ENCODE results near the gene ZNF648. TPM values are rescaled to one million over a fixed set of nuclear protein-coding genes. Genes with fewer than 3 reads are reported as not detected.

Gene ZNF648
- total RNA-seq, 1 donor from 2014 or later: not detected

GRCh38 chr1:182071924-182072323, 10.4 kb upstream of the ZNF648 start:
- no peak overlapping the region for H3K27ac Mint-ChIP-seq (ENCODE audit: unreplicated experiment)
- H3K9me3 Mint-ChIP-seq (ENCODE audit: low read depth): no peaks in the 10 kb centered on the region
- H3K4me1 Mint-ChIP-seq (ENCODE audit: low read depth): no peaks in the 10 kb centered on the region
- TF ChIP-seq, protein P1, sequence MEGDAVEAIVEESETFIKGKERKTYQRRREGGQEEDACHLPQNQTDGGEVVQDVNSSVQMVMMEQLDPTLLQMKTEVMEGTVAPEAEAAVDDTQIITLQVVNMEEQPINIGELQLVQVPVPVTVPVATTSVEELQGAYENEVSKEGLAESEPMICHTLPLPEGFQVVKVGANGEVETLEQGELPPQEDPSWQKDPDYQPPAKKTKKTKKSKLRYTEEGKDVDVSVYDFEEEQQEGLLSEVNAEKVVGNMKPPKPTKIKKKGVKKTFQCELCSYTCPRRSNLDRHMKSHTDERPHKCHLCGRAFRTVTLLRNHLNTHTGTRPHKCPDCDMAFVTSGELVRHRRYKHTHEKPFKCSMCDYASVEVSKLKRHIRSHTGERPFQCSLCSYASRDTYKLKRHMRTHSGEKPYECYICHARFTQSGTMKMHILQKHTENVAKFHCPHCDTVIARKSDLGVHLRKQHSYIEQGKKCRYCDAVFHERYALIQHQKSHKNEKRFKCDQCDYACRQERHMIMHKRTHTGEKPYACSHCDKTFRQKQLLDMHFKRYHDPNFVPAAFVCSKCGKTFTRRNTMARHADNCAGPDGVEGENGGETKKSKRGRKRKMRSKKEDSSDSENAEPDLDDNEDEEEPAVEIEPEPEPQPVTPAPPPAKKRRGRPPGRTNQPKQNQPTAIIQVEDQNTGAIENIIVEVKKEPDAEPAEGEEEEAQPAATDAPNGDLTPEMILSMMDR (IDR thresholded peaks at IDR 0.05): no peak
- H3K4me3 Mint-ChIP-seq (ENCODE audit: unreplicated experiment): no peak overlapping the region
- peaks cover 16% of the 10 kb centered on the region for H3K27me3 Mint-ChIP-seq (ENCODE audit: low read depth)
- no peak for DNase-seq (ENCODE audit: low spot score)
- H3K36me3 Mint-ChIP-seq (ENCODE audit: low read depth): no peaks in the 10 kb centered on the region

- Mint-ChIP-seq H3K27me3 (ENCODE audit: low read depth) (peaks cover 18% of the 10 kb centered on the region), H3K4me3 (ENCODE audit: unreplicated experiment) (no peak overlapping the region), H3K36me3 (ENCODE audit: low read depth) (no peaks in the 10 kb centered on the region), H3K4me1 (ENCODE audit: low read depth) (no peaks in the 10 kb centered on the region), H3K27ac (ENCODE audit: unreplicated experiment) (no peak overlapping the region), H3K9me3 (ENCODE audit: low read depth) (peaks cover 4% of the 10 kb centered on the region)
- TF ChIP-seq, protein P1 (IDR thresholded peaks at IDR 0.05): peak; percentile 79
- DNase-seq (ENCODE audit: low spot score): no peak
Observed at GRCh38 chr1:182069028-182069466, 7.5 kb upstream of the ZNF648 start.

DNA sequence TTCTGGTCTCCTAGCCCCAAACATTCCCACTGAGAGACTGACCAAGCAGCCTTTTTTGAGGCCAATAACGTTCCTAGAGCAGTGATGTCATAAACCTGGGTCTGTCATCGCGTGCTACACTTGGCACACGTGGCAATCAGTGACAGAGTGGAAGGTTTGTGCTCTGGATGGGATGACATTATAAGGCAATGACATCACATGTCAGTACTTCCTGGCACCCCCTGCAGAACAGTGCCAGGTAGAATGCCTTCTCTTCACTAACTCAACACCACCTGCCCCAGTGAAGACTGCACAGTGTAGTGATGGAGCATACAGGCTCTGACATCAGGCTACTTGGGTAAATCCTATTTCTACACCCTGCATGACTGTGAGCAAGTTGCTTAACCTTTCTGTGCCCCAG, 5.4 kb upstream of the ZNF648 start:
- TF ChIP-seq, protein P1 (IDR thresholded peaks at IDR 0.05): no peak
- H3K27me3 Mint-ChIP-seq (ENCODE audit: low read depth): peaks cover 18% of the 10 kb centered on the region
- DNase-seq (ENCODE audit: low spot score): no peak
- H3K36me3 Mint-ChIP-seq (ENCODE audit: low read depth): no peaks in the 10 kb centered on the region
- H3K4me3 Mint-ChIP-seq (ENCODE audit: unreplicated experiment): no peak overlapping the region
- no peaks in the 10 kb centered on the region for H3K4me1 Mint-ChIP-seq (ENCODE audit: low read depth)
- H3K9me3 Mint-ChIP-seq (ENCODE audit: low read depth): peaks cover 13% of the 10 kb centered on the region
- no peak overlapping the region for H3K27ac Mint-ChIP-seq (ENCODE audit: unreplicated experiment)

- TF ChIP-seq, protein P1 (IDR thresholded peaks at IDR 0.05): no peak
- peaks cover 26% of the 10 kb centered on the region for H3K27me3 Mint-ChIP-seq (ENCODE audit: low read depth)
- no peak overlapping the region for H3K4me3 Mint-ChIP-seq (ENCODE audit: unreplicated experiment)
- no peak overlapping the region for H3K27ac Mint-ChIP-seq (ENCODE audit: unreplicated experiment)
- peaks cover 13% of the 10 kb centered on the region for H3K9me3 Mint-ChIP-seq (ENCODE audit: low read depth)
- no peak for DNase-seq (ENCODE audit: low spot score)
- no peaks in the 10 kb centered on the region for H3K36me3 Mint-ChIP-seq (ENCODE audit: low read depth)
- H3K4me1 Mint-ChIP-seq (ENCODE audit: low read depth): no peaks in the 10 kb centered on the region
Observed at GRCh38 chr1:182065126-182065845, 3.8 kb upstream of the ZNF648 start.

DNA sequence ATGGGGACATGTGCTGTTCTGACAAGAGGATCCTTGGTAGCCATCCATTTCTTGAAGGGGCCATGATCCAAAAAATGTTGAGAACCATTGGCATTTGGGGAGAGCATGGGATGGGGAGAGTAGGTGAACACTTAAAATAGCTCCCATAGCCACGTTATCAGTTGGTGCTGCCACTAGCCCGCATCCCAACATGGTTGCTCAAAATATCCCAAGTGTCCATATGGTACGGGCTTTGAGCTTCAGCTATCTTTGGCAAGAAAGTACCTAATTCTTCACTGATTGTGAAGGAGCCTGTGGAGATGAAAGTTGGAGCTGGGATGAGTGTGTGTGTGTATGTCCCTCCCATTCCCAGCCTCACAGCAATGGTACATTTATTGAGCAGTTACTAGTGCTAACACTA, 3.1 kb upstream of the ZNF648 start:
- H3K9me3 Mint-ChIP-seq (ENCODE audit: low read depth): peaks cover 13% of the 10 kb centered on the region

More for the DNA sequence above, 3.1 kb upstream of the ZNF648 start:
- Mint-ChIP-seq H3K27ac (ENCODE audit: unreplicated experiment) (no peak overlapping the region), H3K4me1 (ENCODE audit: low read depth) (no peaks in the 10 kb centered on the region), H3K27me3 (ENCODE audit: low read depth) (peaks cover 25% of the 10 kb centered on the region), H3K4me3 (ENCODE audit: unreplicated experiment) (no peak overlapping the region), H3K36me3 (ENCODE audit: low read depth) (no peaks in the 10 kb centered on the region)
- no peak for DNase-seq (ENCODE audit: low spot score)
- TF ChIP-seq, protein P1 (IDR thresholded peaks at IDR 0.05): no peak
